ENCODE results near the gene GOT1.

The GOT1 gene

GRCh38 chr10:99430451-99431189, at the start of gene GOT1:
TSS of gene GOT1 (minus strand) at chr10:99430624. CDS start at chr10:99430565, 59 bp downstream.
- Histone ChIP-seq H4K20me1 (ENCODE audit: insufficient read depth, low read length) (no peaks in the 10 kb centered on the region), H3K4me3 (ENCODE audit: low read length) (peak within 1 kb of the TSS; percentile 92), H3K9ac (ENCODE audit: low read length) (peak within 1 kb of the TSS; percentile 78), H3K27ac (ENCODE audit: low read length) (peak within 1 kb of the TSS; percentile 37), H3K9me3 (ENCODE audit: insufficient read depth, low read length) (no peaks in the 10 kb centered on the region), H3K27me3 (ENCODE audit: low read depth, low read length) (no peaks in the 10 kb centered on the region), H3K36me3 (replicated peaks; ENCODE audit: low read depth, low read length) (no peaks in the 10 kb centered on the region), H3K4me1 (ENCODE audit: low read length) (peaks cover 12% of the 10 kb centered on the region), H2AFZ (ENCODE audit: low read depth, low read length) (peak within 1 kb of the TSS; percentile 95; the same call in 1 of the 2 replicates), H3K79me2 (ENCODE audit: low read length) (peaks cover 16% of the 10 kb centered on the region), H3K4me2 (ENCODE audit: low read length) (peak within 1 kb of the TSS; percentile 98)
- TF ChIP-seq, protein P1, sequence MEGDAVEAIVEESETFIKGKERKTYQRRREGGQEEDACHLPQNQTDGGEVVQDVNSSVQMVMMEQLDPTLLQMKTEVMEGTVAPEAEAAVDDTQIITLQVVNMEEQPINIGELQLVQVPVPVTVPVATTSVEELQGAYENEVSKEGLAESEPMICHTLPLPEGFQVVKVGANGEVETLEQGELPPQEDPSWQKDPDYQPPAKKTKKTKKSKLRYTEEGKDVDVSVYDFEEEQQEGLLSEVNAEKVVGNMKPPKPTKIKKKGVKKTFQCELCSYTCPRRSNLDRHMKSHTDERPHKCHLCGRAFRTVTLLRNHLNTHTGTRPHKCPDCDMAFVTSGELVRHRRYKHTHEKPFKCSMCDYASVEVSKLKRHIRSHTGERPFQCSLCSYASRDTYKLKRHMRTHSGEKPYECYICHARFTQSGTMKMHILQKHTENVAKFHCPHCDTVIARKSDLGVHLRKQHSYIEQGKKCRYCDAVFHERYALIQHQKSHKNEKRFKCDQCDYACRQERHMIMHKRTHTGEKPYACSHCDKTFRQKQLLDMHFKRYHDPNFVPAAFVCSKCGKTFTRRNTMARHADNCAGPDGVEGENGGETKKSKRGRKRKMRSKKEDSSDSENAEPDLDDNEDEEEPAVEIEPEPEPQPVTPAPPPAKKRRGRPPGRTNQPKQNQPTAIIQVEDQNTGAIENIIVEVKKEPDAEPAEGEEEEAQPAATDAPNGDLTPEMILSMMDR (IDR thresholded peaks at IDR 0.05; ENCODE audit: low read depth, low read length), result no peak
- no peak for TF ChIP-seq EZH2phosphoT487 (IDR thresholded peaks at IDR 0.05; ENCODE audit: low read depth)

GRCh38 chr10:99470327-99470726, 39.9 kb upstream of the GOT1 start:
- no peak overlapping the region for H3K27ac ChIP-seq (ENCODE audit: low read length)
- TF ChIP-seq EZH2phosphoT487 (IDR thresholded peaks at IDR 0.05; ENCODE audit: low read depth), result no peak
- TF ChIP-seq, protein P1 (IDR thresholded peaks at IDR 0.05; ENCODE audit: low read depth, low read length), result no peak
- no peaks in the 10 kb centered on the region for H3K79me2 ChIP-seq (ENCODE audit: low read length)
- no peak overlapping the region for H2AFZ ChIP-seq (ENCODE audit: low read depth, low read length)
- H3K4me1 ChIP-seq (ENCODE audit: low read length), result no peaks in the 10 kb centered on the region
- H3K4me2 ChIP-seq (ENCODE audit: low read length), result no peak overlapping the region
- no peaks in the 10 kb centered on the region for H3K9me3 ChIP-seq (ENCODE audit: insufficient read depth, low read length)
- no peaks in the 10 kb centered on the region for H4K20me1 ChIP-seq (ENCODE audit: insufficient read depth, low read length)
- no peaks in the 10 kb centered on the region for H3K36me3 ChIP-seq (replicated peaks; ENCODE audit: low read depth, low read length)
- H3K4me3 ChIP-seq (ENCODE audit: low read length), result no peak overlapping the region
- peaks cover 8% of the 10 kb centered on the region; the same call in 1 of the 2 replicates for H3K27me3 ChIP-seq (ENCODE audit: low read depth, low read length)
- H3K9ac ChIP-seq (ENCODE audit: low read length), result no peak overlapping the region

- TF ChIP-seq EZH2phosphoT487 (IDR thresholded peaks at IDR 0.05; ENCODE audit: low read depth), result no peak
- TF ChIP-seq, protein P1 (IDR thresholded peaks at IDR 0.05; ENCODE audit: low read depth, low read length), result no peak
- Histone ChIP-seq H3K9ac (ENCODE audit: low read length) (no peak overlapping the region), H2AFZ (ENCODE audit: low read depth, low read length) (no peak overlapping the region), H3K36me3 (replicated peaks; ENCODE audit: low read depth, low read length) (no peaks in the 10 kb centered on the region), H3K79me2 (ENCODE audit: low read length) (no peaks in the 10 kb centered on the region), H3K4me1 (ENCODE audit: low read length) (no peaks in the 10 kb centered on the region), H3K27ac (ENCODE audit: low read length) (no peak overlapping the region), H3K4me3 (ENCODE audit: low read length) (no peak overlapping the region), H3K27me3 (ENCODE audit: low read depth, low read length) (peaks cover 8% of the 10 kb centered on the region; the same call in 1 of the 2 replicates), H3K9me3 (ENCODE audit: insufficient read depth, low read length) (no peaks in the 10 kb centered on the region), H3K4me2 (ENCODE audit: low read length) (no peak overlapping the region), H4K20me1 (ENCODE audit: insufficient read depth, low read length) (no peaks in the 10 kb centered on the region)
Measured at GRCh38 chr10:99467236-99467999, 37.0 kb upstream of the GOT1 start.

- Histone ChIP-seq H3K36me3 (replicated peaks; ENCODE audit: low read depth, low read length) (no peaks in the 10 kb centered on the region), H3K9ac (ENCODE audit: low read length) (no peak overlapping the region), H3K27me3 (ENCODE audit: low read depth, low read length) (peaks cover 8% of the 10 kb centered on the region; the same call in 1 of the 2 replicates), H3K4me2 (ENCODE audit: low read length) (no peak overlapping the region), H3K27ac (ENCODE audit: low read length) (no peak overlapping the region), H3K79me2 (ENCODE audit: low read length) (no peaks in the 10 kb centered on the region), H4K20me1 (ENCODE audit: insufficient read depth, low read length) (no peaks in the 10 kb centered on the region), H3K4me1 (ENCODE audit: low read length) (no peaks in the 10 kb centered on the region), H3K4me3 (ENCODE audit: low read length) (no peak overlapping the region), H2AFZ (ENCODE audit: low read depth, low read length) (no peak overlapping the region), H3K9me3 (ENCODE audit: insufficient read depth, low read length) (no peaks in the 10 kb centered on the region)
- TF ChIP-seq EZH2phosphoT487 (IDR thresholded peaks at IDR 0.05; ENCODE audit: low read depth), result no peak
- TF ChIP-seq, protein P1 (IDR thresholded peaks at IDR 0.05; ENCODE audit: low read depth, low read length), result no peak
Measured at GRCh38 chr10:99466632-99467223, 36.3 kb upstream of the GOT1 start.

All from OCI-LY3 (cell line).